Muscle of leg (tissue), 11 donors: ENCODE measurements around the gene SSBP3. TPM values are rescaled to one million over a fixed set of nuclear protein-coding genes. Genes with fewer than 3 reads are reported as not detected.

Experiments used
- DNase-seq: peaks from one replicate; pipeline ENCODE4 v3.0.0; 2013
- H3K27ac ChIP-seq: one replicate; pipeline ENCODE4 v1.5.1; 2013; ENCODE audit warnings: mild to moderate bottlenecking, low read length, control low read depth
- H3K27me3 ChIP-seq: one replicate; pipeline ENCODE4 v1.6.1; 2013; ENCODE audit warnings: low read length; ENCODE audit not compliant: control insufficient read depth, insufficient read depth
- H3K36me3 ChIP-seq: one replicate; pipeline ENCODE4 v1.6.1; 2013; ENCODE audit warnings: low read length; ENCODE audit not compliant: control insufficient read depth, insufficient read depth
- H3K4me1 ChIP-seq: one replicate; pipeline ENCODE4 v1.6.1; 2013; ENCODE audit warnings: low read length; ENCODE audit not compliant: control insufficient read depth, insufficient read depth
- H3K4me3 ChIP-seq: one replicate; pipeline ENCODE4 v1.5.1; 2013; ENCODE audit warnings: low read length, control low read depth
- H3K9me3 ChIP-seq: replicated peaks from 2 replicates; pipeline ENCODE4 v1.6.1; 2013; ENCODE audit warnings: low read depth, low read length; ENCODE audit not compliant: control insufficient read depth
- WGBS: methylation state at CpG from one replicate; pipeline ENCODE4 v1.1.5; 2013; ENCODE audit warnings: missing lambda C conversion rate; ENCODE audit not compliant: insufficient coverage; 5-methylcytosine and 5-hydroxymethylcytosine counted together
- polyA plus RNA-seq, 8 donors: library from polyadenylated mRNA; unstranded; fragments of 120-200 nt; gene quantifications; one replicate each; pipeline versions ENCODE4 v1.2.1 to v1.2.3, GENCODE V29; 2013; ENCODE audit warnings: inconsistent platforms in 1 of 8, low replicate concordance in 1 of 8; ENCODE audit not compliant: insufficient read length in 8 of 8, insufficient read depth in 1 of 8
- total RNA-seq: library from RNA; stranded (reverse); fragments of 120-200 nt; gene quantifications from one replicate; pipeline ENCODE4 v1.2.4, GENCODE V29; 2013

Gene SSBP3
- total and polyA plus RNA-seq, 9 donors: 14.9 to 63.8 (median 54.2) TPM

GRCh38 chr1:54375298-54375697 lies 30.9 kb downstream of the SSBP3 start:
- Histone ChIP-seq H3K9me3 (no peaks in the 10 kb centered on the region), H3K27me3 (no peaks in the 10 kb centered on the region), H3K4me1 (peaks cover 50% of the 10 kb centered on the region), H3K36me3 (peaks cover 12% of the 10 kb centered on the region), H3K27ac (no peak overlapping the region), H3K4me3 (no peak overlapping the region)
- no CpG with 5 or more reads among the region's 3 CpGs for WGBS
- no peak for DNase-seq

- no peaks in the 10 kb centered on the region for H3K9me3 ChIP-seq
- no peaks in the 10 kb centered on the region for H3K27me3 ChIP-seq
- H3K27ac ChIP-seq: no peak overlapping the region
- H3K4me3 ChIP-seq: no peak overlapping the region
- no peak for DNase-seq
- peaks cover 9% of the 10 kb centered on the region for H3K36me3 ChIP-seq
- 44% methylated on average over 2 of the region's 8 CpGs for WGBS
- H3K4me1 ChIP-seq: peaks cover 50% of the 10 kb centered on the region
These were observed 31.4 kb downstream of the SSBP3 start for GRCh38 chr1:54374766-54375165.

- Histone ChIP-seq H3K4me3 (no peak overlapping the region), H3K27ac (no peak overlapping the region), H3K27me3 (no peaks in the 10 kb centered on the region), H3K36me3 (peaks cover 9% of the 10 kb centered on the region), H3K4me1 (peaks cover 44% of the 10 kb centered on the region), H3K9me3 (no peaks in the 10 kb centered on the region)
- no CpG with 5 or more reads among the region's 8 CpGs for WGBS
- no peak for DNase-seq
These were observed 33.2 kb downstream of the SSBP3 start for GRCh38 chr1:54372978-54373377.

- no peak overlapping the region for H3K4me3 ChIP-seq
- H3K4me1 ChIP-seq: peaks cover 44% of the 10 kb centered on the region
- H3K36me3 ChIP-seq: peaks cover 6% of the 10 kb centered on the region
- no peak overlapping the region for H3K27ac ChIP-seq
- no peaks in the 10 kb centered on the region for H3K9me3 ChIP-seq
- 100% methylated on average over 1 of the region's 4 CpGs for WGBS
- H3K27me3 ChIP-seq: no peaks in the 10 kb centered on the region
- DNase-seq: no peak
These were observed 34.3 kb downstream of the SSBP3 start for GRCh38 chr1:54371942-54372275.

GRCh38 chr1:54371038-54371941 lies 34.9 kb downstream of the SSBP3 start:
- Histone ChIP-seq H3K36me3 (peaks cover 6% of the 10 kb centered on the region), H3K27ac (no peak overlapping the region), H3K4me1 (peaks cover 44% of the 10 kb centered on the region), H3K4me3 (no peak overlapping the region), H3K9me3 (no peaks in the 10 kb centered on the region), H3K27me3 (no peaks in the 10 kb centered on the region)
- 81% methylated on average over 7 of the region's 17 CpGs for WGBS
- DNase-seq: no peak

- Histone ChIP-seq H3K27ac (peak overlapping the region; percentile 3), H3K36me3 (peaks cover 6% of the 10 kb centered on the region), H3K9me3 (no peaks in the 10 kb centered on the region), H3K27me3 (no peaks in the 10 kb centered on the region), H3K4me1 (peaks cover 41% of the 10 kb centered on the region), H3K4me3 (no peak overlapping the region)
- DNase-seq: no peak
- 83% methylated on average over 13 of the region's 14 CpGs for WGBS
These were observed 35.8 kb downstream of the SSBP3 start for GRCh38 chr1:54370287-54370989.

- no peak overlapping the region for H3K4me3 ChIP-seq
- H3K9me3 ChIP-seq: no peaks in the 10 kb centered on the region
- H3K36me3 ChIP-seq: peaks cover 2% of the 10 kb centered on the region
- H3K4me1 ChIP-seq: peaks cover 30% of the 10 kb centered on the region
- no CpG with 5 or more reads among the region's 2 CpGs for WGBS
- H3K27me3 ChIP-seq: no peaks in the 10 kb centered on the region
- DNase-seq: no peak
- H3K27ac ChIP-seq: no peak overlapping the region
These were observed 38.6 kb downstream of the SSBP3 start for GRCh38 chr1:54367613-54368012.

GRCh38 chr1:54365847-54366246 lies 40.3 kb downstream of the SSBP3 start:
- DNase-seq: no peak
- no peak overlapping the region for H3K27ac ChIP-seq
- WGBS: 67% methylated on average over 1 of the region's 3 CpGs

GRCh38 chr1:54365398-54365797 lies 40.8 kb downstream of the SSBP3 start:
- WGBS: 78% methylated on average over 5 of the region's 7 CpGs
- no peak for DNase-seq

More at GRCh38 chr1:54365847-54366246, 40.3 kb downstream of the SSBP3 start:
- Histone ChIP-seq H3K36me3 (peaks cover 2% of the 10 kb centered on the region), H3K9me3 (no peaks in the 10 kb centered on the region), H3K4me3 (no peak overlapping the region), H3K27me3 (no peaks in the 10 kb centered on the region), H3K4me1 (peaks cover 24% of the 10 kb centered on the region)

GRCh38 chr1:54364995-54365394 lies 41.2 kb downstream of the SSBP3 start:
- Histone ChIP-seq H3K36me3 (peaks cover 2% of the 10 kb centered on the region), H3K27me3 (no peaks in the 10 kb centered on the region), H3K4me1 (peaks cover 16% of the 10 kb centered on the region), H3K4me3 (no peak overlapping the region), H3K27ac (no peak overlapping the region), H3K9me3 (no peaks in the 10 kb centered on the region)
- 88% methylated on average over 8 of the region's 10 CpGs for WGBS
- DNase-seq: no peak

More at GRCh38 chr1:54365398-54365797, 40.8 kb downstream of the SSBP3 start:
- H3K4me3 ChIP-seq: no peak overlapping the region
- peaks cover 2% of the 10 kb centered on the region for H3K36me3 ChIP-seq
- peaks cover 20% of the 10 kb centered on the region for H3K4me1 ChIP-seq
- H3K9me3 ChIP-seq: no peaks in the 10 kb centered on the region
- H3K27ac ChIP-seq: no peak overlapping the region
- no peaks in the 10 kb centered on the region for H3K27me3 ChIP-seq
